ENCODE measurements around the gene ADAMTS2.

DNA sequence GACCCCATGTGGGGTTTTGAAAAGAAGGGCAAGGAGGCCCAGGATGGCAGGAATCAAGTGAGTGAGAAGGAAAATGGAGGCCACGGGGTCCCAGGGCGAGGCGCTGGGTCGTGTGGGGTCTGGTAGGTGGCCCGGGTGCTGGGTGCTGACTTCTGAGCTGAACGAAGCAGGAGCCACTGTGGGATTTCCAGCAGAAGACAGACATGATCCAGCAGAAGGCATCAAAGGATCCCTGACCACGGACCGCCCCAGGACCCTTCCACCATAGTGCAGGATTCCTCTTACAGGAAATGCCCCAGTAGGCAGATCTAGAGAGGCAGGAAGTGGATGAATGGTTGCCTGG is 106.7 kb downstream of the ADAMTS2 start:
- TF ChIP-seq, protein P1, sequence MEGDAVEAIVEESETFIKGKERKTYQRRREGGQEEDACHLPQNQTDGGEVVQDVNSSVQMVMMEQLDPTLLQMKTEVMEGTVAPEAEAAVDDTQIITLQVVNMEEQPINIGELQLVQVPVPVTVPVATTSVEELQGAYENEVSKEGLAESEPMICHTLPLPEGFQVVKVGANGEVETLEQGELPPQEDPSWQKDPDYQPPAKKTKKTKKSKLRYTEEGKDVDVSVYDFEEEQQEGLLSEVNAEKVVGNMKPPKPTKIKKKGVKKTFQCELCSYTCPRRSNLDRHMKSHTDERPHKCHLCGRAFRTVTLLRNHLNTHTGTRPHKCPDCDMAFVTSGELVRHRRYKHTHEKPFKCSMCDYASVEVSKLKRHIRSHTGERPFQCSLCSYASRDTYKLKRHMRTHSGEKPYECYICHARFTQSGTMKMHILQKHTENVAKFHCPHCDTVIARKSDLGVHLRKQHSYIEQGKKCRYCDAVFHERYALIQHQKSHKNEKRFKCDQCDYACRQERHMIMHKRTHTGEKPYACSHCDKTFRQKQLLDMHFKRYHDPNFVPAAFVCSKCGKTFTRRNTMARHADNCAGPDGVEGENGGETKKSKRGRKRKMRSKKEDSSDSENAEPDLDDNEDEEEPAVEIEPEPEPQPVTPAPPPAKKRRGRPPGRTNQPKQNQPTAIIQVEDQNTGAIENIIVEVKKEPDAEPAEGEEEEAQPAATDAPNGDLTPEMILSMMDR (IDR thresholded peaks at IDR 0.05) = no peak
- TF ChIP-seq POLR2A (IDR thresholded peaks at IDR 0.05) = no peak
